ENCODE measurements around the gene SUCLG1.
"Not testable (repeated sequence)": the region's sequence is repeated elsewhere in the genome, so short reads cannot be mapped to it uniquely, and the experiment has no call there.

Gene SUCLG1

DNA sequence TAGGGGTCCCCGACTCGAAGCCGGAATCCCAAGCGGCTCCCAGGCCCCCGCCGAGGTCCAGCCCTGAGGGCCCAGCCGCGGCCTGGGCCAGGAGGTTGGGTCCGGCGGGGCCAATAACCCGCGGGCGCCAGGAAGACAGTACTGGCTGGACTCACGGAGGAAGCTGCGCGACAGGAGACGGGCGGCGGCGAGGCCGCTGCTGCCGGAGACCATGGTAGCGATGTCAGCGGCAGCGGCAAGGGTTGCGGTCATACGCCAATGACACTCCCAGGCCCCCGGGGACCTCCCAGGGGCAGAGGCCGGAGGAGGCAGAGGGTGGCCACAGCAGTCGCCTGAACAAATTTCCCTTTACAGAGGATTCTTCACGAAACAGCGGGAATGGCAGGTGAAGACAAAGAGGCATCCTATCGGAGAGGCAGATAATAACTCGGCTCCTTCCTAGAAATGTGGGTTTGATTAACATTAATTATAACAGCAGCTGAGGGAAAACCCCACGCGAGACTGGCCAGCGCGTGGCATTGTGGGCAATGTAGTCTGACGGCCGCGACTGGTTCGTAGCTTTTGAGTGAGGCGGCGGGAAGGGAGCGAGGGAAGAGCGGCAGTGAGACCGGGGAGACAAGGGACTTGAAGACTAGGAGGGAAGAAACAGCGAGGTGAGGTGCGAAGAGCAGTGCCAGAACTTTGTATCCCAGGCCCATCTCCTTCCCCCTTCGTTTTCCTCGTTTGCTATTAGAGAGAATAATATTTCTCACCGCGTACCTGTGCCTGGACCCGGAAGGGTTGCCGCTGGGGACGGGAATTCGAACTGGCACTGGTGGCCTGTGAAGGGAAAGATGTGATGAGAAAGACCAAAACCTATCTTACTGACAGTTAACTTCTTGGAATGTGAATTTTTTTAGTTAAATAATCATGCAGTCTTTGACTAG, at the start of gene SUCLG1:
Gene SUCLG1, minus strand, starts transcription at position 263 of the 926 bp plus-strand sequence. Its CDS starts 11 bp downstream, at position 252.
- peak; percentile 76 to 90 for DNase-seq

DNA sequence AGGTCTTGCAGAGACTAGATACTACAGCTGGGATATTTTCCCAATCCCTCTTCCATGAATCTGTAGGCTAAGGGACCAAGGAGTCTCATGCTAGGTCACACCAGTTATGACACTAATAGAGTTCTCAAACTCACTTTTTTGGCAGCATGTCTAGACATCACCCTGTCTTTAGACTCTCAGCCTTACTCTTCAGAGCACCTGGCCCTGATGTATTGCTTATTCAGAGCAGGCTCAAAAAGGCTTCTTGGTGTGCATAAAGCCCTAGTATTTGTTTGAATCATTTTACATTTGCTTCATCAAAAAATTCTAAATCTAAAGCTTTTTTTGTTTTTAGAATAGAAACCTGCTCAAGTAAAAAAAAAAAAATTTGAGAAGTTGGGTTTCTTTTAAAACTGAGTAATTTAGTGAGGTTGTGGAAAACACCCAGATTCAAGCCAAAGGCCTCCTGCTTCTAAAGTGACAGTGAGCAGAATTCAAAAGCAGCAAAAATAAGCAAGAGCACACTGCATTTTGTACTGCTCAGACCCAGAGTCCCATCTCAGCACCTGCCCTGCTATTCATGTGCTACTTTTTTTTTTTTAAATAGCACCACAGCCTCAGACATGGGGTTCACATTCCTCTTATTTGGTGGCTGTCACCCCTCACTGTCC, 39.2 kb upstream of the SUCLG1 start:
- DNase-seq = no peak

DNA sequence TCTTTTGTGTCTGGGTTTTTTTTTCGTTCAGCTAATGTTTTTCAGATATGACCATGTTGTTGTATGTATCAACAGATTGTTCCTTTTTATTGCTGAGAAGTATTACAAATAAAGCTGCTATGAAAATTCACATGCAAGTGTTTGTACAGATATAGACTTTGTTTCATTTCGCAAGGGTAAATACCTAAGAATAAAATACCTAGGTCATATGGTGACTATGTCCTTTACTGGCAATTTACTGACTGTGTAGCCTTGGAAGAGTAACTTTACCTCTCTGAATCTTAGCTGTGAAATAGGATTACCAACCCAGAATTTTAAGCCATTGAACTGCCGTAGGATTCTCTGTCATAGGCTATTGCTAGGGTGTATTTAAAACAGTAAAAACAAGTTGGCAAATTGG, 38.2 kb upstream of the SUCLG1 start:
- DNase-seq = no peak

DNA sequence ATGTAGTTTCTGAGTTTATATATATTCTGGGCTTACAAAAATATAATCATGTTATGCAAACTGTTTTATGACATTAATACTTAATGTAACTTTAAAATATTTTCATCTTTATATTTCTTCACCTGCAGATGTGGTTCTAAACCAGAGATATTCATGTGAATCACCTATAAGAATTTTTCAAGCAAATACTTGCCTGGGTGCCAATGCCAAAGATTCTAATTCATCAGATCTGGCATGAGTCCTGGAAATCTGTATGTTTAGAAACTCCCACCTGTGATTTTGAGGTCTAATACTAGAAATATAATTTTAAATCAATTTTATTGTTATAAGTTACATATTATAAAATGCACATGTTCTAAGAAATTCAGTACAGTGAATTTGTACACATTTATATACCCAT, 37.3 kb upstream of the SUCLG1 start:
- DNase-seq = no peak

DNA sequence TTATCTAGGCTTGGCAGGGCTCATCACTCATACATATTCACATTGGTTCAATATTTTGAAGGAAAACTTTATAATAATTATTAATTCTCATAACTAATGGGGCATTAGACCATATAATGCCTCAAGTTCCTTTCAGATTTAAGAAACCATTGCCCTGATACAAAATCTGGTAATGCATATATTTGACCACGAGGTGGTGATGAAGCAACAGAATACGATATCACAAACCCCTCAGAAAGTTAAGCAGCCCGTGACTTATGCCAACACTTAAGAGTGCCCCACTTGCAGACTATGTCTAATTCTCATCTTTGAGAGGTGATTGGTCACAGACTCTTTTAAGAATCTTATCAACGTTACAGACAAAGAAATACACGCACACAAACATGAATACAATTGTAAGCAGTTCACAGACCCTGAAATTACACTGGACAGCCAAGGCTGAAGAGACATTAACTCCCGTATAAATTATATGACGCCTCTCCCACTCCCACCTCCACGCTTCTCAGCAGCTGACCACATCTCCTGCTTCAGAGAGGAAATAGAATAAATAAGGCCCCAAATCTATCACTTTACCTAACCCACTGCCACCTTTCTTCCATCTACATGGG, 36.6 kb upstream of the SUCLG1 start:
- no peak for DNase-seq

DNA sequence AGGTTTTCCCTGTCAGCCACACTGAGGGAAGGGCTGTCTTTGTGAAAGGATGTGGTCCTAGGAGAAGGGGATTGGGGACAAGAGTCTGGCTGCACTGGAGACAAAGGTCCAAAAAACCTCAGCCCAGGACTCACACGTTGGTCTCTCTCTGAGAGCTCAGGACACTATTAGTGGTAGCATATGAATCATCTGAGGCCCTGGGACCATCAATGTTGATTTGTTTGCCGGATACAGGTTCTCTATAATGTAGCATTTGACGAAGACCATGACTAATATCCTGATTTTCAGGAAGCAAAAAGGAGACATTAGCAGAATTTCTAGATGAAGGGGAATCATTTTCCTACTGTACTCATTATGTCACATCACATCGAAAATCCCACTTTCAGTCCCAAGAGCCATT, 35.0 kb upstream of the SUCLG1 start:
- no peak for DNase-seq

DNA sequence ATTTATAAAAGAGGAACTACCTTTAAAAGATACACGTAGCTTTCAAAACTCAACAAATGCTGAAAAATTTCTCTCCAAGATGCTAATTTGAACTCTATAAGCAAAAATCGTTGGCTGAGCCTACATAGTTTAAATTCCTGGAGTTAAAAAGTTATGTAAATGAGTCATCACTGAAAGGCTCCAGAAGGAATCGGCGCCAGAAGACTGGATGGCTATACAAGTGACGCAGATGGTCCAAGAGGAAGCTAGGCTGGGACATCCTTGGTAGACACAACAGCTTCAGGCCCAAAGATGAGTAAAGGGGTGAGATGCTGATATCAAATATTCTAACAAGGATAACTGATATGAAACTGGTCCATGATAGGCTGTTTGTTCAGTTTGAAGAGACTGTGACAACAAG, 34.4 kb upstream of the SUCLG1 start:
- DNase-seq = no peak

DNA sequence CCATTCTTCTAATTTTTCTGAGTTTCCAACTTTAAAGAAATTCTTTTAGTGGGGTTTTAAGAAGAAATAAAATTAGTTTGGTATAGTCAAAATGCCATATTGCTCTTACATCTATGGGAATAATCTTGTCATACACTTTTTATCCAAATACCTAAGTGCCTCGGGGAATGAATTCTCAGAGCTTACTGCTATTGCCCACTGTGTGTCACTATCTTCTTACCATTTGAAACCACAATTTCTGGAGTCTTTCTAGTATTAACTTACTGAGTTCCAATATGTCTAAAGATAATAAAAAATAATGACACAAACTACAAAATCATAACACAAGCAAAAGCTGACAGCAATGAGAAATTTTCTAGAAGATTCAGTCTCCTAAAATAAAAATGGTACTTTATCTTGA, 33.5 kb upstream of the SUCLG1 start:
- no peak for DNase-seq

DNA sequence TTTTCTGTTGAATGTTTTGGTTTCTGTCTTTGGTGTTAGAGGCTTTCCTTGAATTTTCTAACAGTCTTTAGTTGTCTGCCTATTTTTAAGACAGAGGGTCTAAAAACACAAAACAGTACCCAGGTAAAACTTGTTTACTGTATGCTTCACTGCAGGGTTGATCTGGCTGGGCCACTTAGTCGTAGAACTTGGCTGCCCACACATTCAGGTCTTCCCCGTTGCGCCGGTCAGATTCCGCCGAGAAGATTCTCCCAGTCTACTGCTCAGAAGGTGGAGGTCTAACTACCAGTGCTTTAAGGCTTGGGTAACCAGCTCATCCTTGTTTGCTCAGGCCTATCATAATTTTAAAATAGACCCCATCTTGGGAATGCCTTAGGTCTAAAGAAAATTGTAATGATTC, 32.7 kb upstream of the SUCLG1 start:
- no peak for DNase-seq

DNA sequence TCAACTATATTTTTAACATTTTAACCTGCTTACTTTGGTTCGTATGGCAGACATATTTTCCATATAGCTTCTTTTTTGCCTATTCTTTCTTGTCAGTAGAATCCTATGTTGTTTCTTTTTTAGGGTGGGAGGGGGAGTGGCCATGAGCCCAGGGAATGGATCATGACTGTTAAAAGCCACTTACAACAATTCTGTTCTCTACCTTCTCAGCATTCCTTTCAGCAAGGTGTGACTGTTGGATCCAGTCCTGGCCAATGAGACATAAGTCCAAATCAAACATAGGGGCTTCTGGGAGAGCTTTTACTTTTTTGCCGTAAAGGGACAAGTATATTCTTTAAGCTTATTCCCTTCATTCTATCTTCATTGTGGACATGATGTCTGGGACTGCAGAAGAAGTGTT, 32.2 kb upstream of the SUCLG1 start:
- DNase-seq = no peak

DNA sequence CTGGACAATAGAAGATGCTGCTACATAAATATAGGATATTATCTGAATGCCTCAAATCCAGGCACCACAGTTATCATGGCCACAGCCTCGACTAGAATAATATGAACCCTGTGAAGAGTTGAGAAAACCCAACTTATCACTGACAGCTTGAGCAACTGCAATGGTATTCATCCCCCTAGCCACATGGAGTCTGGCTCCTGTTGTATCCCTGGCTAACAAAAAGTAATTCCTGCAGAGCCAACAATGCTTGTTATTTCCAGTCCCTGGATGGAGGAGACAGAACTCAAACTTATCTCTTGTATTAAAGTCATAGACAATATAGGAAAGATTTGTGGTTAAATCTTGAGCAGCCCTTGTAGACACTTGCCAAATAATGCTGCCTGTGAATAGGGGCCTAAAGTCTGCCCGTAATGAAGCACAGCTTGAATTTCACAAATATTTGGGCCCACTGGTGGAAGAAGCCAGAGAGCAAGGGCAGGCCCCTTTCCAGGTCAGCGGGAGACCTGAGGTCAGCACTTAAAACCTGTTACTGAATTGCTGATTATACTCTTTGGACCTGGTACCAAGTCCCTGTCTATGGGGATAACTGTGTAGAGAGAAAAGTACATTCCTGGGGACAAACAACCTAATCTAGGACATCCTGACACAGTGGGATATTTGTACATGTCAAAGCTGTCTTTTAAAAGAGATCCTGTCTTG, 28.4 kb upstream of the SUCLG1 start:
- no peak for DNase-seq

DNA sequence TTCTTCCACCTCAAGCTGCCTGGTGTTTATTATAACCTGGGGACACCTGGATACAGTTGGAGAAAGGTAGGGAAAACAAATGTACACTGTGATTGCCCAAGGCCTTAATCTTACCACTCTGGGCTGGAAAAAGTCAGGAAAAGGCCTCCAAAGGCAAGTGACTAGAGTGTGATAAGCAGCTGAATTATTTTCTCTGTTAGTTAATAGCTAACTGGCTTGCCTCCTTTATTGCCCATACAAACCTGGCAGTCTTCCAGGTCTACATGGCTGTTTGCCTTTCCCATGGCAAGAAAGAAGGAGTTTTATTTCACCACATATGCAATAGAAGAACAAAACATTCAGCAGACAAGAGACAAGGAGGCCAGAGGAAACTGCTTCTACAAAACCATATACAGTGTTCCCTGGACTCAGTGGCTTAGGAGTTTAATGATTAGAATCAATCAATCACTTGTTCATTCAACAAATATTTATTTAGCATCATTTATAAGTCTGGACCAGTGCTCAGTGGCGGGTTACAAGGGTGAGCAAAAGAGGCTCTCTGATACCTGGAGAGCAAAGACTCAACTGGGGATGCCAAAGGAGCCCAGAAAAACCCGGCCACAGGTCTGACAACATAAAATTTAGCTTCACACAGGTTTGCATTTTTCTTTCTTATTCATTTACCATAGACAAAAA, 27.5 kb upstream of the SUCLG1 start:
- DNase-seq = no peak

DNA sequence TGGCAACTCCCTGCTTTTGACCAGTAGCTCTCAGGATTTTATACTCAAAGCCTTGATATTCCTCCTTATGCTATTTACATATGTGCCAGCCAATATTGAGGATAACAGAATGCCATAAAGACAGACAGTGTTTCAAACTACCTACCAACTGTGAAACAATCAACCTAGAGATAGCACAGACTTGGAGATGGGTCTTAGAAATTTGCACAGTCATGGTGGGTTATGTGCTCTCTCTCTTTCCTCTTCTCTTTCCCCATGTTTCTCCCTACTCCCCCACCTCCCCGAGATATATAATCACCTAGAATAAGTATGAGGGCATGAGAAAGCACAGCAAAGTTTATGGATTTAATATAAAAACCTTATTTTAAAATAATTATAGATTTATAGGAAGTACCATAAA, 24.2 kb upstream of the SUCLG1 start:
- DNase-seq = no peak

DNA sequence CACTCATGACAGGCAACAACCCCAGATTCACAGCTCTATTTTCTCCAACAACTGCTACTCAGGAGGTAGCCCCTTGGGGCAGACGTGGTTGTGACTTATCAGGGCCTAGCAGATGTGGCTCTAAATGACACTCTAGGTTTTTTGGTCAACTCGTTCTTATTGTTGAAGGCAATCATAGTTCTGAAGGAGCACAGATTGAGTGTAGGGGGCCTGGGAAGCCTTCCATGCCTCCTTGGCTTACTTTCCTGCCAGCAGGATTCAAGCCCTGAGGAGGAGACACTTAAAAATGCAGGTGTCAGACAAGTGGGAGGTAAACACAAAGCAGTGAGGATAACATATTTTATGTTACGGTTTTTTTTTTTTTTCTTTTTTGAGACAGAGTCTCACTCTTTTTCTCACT, 23.5 kb upstream of the SUCLG1 start:
- DNase-seq = no peak

DNA sequence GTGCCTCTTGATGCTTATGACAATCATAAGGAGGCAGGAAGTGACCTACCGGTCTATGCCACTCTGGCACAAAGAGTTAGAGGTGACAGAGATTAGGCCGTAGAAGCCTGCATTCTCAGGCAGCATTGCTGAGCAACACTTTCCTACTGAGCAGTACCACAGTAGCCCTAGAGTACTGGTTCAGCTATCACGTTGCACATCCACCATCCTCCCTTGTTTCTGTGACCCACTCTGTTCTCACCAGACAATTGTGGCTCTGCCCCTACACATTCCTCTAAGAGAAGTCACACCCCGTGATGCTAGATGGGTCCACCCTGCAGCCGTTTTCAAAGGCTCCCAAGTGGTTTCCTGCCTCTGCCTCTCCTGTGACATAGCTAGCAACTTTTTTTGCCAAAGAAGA, 22.6 kb upstream of the SUCLG1 start:
- no peak for DNase-seq

DNA sequence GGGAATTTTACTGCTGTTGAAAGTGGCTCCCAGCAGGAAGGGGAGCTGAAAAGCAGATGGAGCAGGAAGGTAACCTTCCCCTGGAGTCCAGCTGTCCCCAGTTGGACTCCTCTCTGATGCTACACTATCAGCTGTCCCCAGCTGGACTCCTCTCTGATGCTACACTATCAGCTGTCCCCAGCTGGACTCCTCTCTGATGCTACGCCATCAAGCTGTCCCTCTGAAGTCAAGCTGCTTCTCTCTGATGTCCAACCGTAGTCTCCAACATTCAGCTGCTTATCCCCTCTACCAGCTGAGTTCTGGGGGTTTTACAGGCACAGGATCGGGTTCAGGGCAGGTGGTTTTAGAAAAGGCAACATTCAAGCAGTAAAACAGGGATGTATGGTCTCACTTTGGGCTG, 19.8 kb upstream of the SUCLG1 start:
- DNase-seq = no peak

DNA sequence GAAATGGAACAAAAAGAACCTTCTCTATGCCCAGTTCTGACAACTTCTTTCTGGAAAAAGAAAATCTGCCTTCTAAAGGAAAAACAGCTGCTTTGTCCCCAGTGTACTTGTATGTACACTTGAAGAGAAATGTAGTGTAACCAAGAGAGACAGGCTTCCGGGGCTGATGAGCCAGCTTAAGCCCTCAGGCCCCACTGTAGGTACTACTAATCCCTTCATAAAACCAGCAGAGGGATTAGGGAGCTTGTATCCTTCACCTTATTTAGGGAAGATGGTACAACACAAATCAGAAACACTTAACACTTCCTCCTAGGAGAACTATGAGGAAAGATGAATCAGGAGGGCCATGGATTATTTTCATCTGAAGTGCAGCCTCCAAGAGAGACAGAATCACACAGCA, 18.8 kb upstream of the SUCLG1 start:
- DNase-seq = no peak

DNA sequence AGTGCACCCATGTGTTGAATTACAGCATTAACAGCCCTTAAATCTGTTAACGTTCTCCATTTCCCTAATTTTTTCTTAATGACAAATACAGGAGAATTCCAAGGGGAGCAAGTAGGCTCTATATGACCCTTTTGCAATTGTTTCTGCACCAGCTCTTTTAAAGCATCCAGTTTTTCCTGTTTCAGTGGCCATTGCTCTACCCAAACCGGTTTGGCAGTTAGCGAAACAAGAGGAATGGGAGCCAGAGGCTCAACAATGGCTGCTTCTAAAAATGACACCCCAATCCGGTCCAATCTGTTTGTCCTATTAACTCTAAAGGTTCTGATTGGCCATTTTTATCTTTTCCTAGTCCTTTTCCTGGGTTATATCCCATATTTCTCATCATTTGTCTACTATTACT, 15.1 kb upstream of the SUCLG1 start:
- DNase-seq = no peak

DNA sequence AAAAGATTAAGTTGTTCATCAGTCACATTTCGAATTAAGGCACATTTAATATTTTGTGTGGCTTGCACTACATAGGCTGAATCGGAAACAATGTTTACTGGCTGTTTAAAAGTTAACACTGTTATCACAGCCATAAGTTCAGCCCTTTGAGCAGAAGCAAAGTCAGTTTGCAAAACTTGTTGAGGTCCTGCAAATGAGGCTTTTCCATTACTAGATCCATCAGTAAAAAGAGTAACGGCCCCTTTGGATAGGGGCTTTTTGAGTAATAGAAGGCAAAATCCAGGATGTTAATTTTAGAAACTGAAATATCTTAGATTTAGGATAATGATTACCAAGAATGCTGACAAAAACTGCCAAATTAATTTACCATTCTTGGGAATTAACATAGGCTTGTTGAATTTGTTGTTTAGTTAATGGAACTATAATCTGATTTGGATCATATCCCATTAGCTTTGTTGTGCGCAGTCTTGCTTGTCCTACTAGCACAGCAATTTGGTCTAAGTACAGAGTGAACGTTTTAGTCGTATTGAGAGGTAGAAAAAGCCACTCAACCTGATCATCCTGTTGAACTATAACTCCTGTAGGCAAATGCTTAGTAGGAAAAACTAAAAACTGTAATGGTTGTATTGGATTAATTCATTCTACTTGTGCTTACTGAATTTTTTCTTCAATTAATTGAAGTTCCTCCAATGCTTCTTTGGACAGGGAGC, 13.9 kb upstream of the SUCLG1 start:
- DNase-seq = no peak

DNA sequence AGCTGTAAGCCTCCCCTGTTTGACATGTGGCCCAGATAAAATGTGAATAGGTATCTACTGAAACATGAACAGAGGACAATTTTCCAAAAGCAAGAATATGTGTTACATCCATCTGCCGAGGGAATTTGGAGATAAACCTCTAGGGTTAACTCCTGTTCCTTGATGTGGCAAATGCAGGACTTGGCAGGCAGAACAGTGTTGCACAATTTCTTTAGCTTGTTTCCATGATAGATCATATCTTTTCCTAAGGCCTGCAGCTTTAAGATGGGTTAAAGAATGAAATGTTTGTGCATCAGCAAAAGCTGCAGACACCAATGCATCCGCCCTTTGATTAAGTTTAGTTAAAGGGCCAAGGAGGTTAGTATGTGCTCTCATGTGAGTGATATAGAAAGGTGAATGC, 13.3 kb upstream of the SUCLG1 start:
- not testable (repeated sequence) for DNase-seq

DNA sequence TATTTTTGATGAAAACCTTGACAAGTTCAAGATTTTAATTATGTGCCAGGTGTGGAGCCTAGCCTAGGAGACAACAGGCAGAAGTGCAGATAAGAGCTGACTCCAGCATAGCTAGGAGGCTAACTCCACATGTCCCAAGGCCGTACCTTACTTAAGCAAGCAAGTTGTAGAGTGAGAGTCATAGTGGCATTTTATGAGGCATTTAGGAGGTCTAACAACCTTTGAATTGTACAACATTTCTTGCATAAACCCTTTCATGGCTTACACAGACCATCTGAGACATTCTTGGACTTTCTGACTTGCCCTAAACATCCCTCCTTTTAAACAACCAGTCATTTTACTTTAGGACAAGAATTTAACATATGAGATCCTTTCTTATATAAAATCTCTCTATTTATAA, 8.3 kb upstream of the SUCLG1 start:
- DNase-seq = no peak

DNA sequence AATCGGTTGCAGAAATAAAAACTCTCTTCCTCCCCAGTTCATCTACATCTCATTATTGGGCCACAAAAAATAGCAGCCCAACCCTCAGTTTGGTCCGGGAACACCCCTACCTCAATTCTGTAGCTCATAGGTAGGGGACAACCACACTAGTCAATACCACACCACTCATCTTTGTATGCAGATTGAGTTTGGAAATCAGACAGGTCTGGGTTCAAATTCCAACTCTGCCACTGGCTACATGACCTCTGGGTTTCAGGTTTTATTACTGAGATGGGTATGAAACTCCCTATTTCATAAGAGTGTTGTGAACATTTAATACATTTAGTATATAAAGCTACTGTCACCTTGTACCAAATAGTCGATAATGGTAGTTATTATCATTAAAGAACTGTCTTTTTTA, 2.2 kb upstream of the SUCLG1 start:
- DNase-seq = no peak

All from NCI-H187 (cell line).